Chondrocyte (in vitro differentiated cells): ENCODE measurements around the gene CLEC14A. TPM values are rescaled to one million over a fixed set of nuclear protein-coding genes. Genes with fewer than 3 reads are reported as not detected.

Experiments
- DNase-seq: peaks from one replicate; pipeline ENCODE4 v3.0.0; 2021; ENCODE audit warnings: mixed read lengths, low spot score
- H3K27ac Mint-ChIP-seq: one replicate; pipeline ENCODE4 v1.8.0; 2021; ENCODE audit warnings: mild to moderate bottlenecking, moderate library complexity, mixed read lengths; ENCODE audit not compliant: unreplicated experiment
- H3K27me3 Mint-ChIP-seq: 2 replicates; pipeline ENCODE4 v1.8.0; 2021; ENCODE audit warnings: low read depth, mixed read lengths
- H3K36me3 Mint-ChIP-seq: 2 replicates; pipeline ENCODE4 v1.8.0; 2021; ENCODE audit warnings: low read depth, mixed read lengths
- H3K4me1 Mint-ChIP-seq: 2 replicates; pipeline ENCODE4 v1.8.0; 2021; ENCODE audit warnings: low read depth, mild to moderate bottlenecking, mixed read lengths
- H3K4me3 Mint-ChIP-seq: one replicate; pipeline ENCODE4 v1.8.0; 2021; ENCODE audit warnings: mild to moderate bottlenecking, moderate library complexity, mixed read lengths; ENCODE audit not compliant: unreplicated experiment
- H3K9me3 Mint-ChIP-seq: 2 replicates; pipeline ENCODE4 v1.8.0; 2021; ENCODE audit warnings: low read depth, mixed read lengths
- total RNA-seq: library from RNA; stranded (reverse); gene quantifications from 3 replicates; pipeline ENCODE4 v1.2.1, GENCODE V29; 2021
- TF ChIP-seq, protein P1 (sequence below): fragments of 200-600 bp; sonication (generic); IDR thresholded peaks from 2 replicates; pipeline ENCODE4 v1.5.0; 2021; ENCODE audit warnings: antibody characterized with exemption, mild to moderate bottlenecking, moderate library complexity

Gene CLEC14A
- total RNA-seq, 1 donor from 2014 or later: not detected

DNA sequence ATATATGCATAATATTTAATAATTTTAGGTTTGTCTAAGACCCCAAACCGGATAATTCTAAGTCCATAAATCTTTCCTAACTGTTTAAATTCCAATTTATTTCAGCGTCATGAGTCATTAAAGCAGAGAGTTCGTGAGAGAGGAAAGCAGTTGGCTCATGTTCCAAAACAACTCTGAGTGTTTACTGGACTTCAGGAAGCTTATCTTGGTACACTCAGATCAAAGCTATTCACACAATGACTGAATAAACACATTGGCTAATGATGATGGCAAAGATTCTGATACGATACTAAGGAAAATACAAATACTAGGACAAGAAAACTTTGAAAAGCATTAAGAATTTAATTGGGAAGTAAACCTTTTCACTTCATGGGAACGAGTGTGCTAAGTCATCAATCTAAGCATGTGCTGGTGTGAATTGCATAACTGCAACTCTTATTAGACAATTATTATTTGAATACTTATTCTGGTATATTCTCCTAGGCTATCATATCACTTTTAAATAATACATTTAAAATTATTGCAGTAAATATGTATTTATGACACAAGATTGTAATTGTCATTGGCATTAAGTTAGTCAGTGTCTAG is 34.8 kb upstream of the CLEC14A start:
- Mint-ChIP-seq H3K4me1 (no peaks in the 10 kb centered on the region), H3K36me3 (no peaks in the 10 kb centered on the region), H3K9me3 (no peaks in the 10 kb centered on the region), H3K27ac (no peak overlapping the region), H3K27me3 (no peaks in the 10 kb centered on the region), H3K4me3 (no peak overlapping the region)
- DNase-seq: no peak
- TF ChIP-seq, protein P1, sequence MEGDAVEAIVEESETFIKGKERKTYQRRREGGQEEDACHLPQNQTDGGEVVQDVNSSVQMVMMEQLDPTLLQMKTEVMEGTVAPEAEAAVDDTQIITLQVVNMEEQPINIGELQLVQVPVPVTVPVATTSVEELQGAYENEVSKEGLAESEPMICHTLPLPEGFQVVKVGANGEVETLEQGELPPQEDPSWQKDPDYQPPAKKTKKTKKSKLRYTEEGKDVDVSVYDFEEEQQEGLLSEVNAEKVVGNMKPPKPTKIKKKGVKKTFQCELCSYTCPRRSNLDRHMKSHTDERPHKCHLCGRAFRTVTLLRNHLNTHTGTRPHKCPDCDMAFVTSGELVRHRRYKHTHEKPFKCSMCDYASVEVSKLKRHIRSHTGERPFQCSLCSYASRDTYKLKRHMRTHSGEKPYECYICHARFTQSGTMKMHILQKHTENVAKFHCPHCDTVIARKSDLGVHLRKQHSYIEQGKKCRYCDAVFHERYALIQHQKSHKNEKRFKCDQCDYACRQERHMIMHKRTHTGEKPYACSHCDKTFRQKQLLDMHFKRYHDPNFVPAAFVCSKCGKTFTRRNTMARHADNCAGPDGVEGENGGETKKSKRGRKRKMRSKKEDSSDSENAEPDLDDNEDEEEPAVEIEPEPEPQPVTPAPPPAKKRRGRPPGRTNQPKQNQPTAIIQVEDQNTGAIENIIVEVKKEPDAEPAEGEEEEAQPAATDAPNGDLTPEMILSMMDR: no peak

DNA sequence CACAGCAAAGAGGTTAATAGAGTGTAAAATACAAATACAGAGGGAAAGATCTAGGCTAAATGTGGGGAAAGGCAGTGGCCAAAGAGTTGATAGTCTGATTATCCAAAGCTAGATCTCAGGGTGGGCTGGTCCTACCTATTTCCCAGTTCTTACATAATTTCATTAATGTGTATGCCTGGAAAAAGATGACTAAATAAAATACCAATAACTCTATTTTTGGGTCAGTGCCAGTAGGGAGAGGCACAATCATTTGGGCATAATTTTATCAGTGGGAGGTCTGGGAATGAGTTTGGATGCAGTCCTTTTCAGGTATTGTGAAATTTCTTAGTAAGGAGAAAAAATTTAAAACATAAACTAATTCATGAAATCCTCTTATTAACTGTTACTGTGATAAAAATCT is 30.6 kb upstream of the CLEC14A start:
- Mint-ChIP-seq H3K4me1 (no peaks in the 10 kb centered on the region), H3K4me3 (no peak overlapping the region), H3K36me3 (no peaks in the 10 kb centered on the region), H3K9me3 (peaks cover 3% of the 10 kb centered on the region), H3K27me3 (peaks cover 2% of the 10 kb centered on the region), H3K27ac (no peak overlapping the region)
- DNase-seq: no peak
- TF ChIP-seq, protein P1: no peak

DNA sequence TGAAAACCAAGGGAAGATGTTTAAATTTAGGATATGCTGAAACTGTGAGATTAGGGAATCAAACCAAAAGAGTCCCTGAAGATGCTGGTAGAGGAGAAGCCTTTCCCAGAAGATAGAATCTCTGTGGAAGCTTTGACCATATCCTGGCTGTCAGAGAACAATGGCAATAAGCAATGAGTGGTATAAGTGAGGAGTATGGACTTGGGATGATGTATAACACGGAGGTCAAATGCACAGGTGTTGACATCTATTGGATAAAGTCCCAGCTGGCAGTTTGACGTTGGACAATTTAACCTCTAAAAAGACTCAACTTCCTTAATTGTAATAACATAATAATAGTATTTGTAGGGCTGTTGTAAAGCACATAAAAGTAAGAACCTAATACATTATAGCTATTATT is 30.1 kb upstream of the CLEC14A start:
- no peak overlapping the region for H3K27ac Mint-ChIP-seq
- TF ChIP-seq, protein P1: no peak
- no peaks in the 10 kb centered on the region for H3K36me3 Mint-ChIP-seq
- no peak overlapping the region for H3K4me3 Mint-ChIP-seq
- DNase-seq: no peak
- H3K27me3 Mint-ChIP-seq: peaks cover 2% of the 10 kb centered on the region
- H3K9me3 Mint-ChIP-seq: peaks cover 3% of the 10 kb centered on the region
- H3K4me1 Mint-ChIP-seq: no peaks in the 10 kb centered on the region

DNA sequence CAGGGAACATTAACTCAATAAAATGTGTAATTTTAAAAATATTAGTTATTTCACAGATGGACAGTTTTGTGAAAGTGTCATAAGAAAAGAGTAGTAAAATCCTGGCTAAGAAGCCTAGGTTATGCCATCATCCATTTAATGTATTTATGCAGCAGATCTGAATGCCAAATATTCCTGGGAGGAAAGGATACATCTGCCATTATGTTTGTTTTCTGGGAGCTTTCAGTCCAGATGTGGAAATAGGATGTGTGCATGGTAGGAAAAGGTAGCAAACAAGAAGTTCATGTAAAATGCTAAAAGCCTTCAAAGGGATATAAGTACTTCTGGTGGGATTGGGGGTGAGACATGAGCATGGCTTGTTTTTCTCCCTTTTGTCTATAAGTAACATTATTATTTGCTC is 27.0 kb upstream of the CLEC14A start:
- no peak for DNase-seq
- TF ChIP-seq, protein P1: no peak
- no peaks in the 10 kb centered on the region for H3K36me3 Mint-ChIP-seq
- H3K4me3 Mint-ChIP-seq: no peak overlapping the region
- H3K4me1 Mint-ChIP-seq: no peaks in the 10 kb centered on the region
- H3K9me3 Mint-ChIP-seq: peaks cover 3% of the 10 kb centered on the region
- no peak overlapping the region for H3K27ac Mint-ChIP-seq
- peaks cover 2% of the 10 kb centered on the region for H3K27me3 Mint-ChIP-seq

DNA sequence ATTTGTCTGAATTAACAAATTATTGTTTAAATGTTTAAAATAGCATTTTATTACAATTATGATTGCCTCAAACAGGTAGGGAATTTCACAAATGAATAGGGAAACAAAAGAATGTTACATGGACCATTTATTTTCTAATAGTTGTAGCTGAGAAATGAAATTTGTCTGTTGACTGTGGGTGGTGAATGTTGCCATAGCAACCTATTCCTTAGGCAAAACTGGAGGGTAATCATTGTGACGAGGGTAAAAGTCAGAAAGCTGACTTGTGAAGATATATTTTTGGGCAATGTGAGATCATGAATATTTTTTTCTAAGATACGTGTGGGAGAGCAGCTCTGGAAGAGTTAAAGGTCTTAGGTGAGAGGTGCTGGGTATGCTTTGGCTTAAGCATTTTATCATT is 24.2 kb upstream of the CLEC14A start:
- no peak overlapping the region for H3K27ac Mint-ChIP-seq
- no peaks in the 10 kb centered on the region for H3K36me3 Mint-ChIP-seq
- peaks cover 3% of the 10 kb centered on the region for H3K9me3 Mint-ChIP-seq
- H3K4me3 Mint-ChIP-seq: no peak overlapping the region
- no peaks in the 10 kb centered on the region for H3K4me1 Mint-ChIP-seq
- H3K27me3 Mint-ChIP-seq: peaks cover 4% of the 10 kb centered on the region
- TF ChIP-seq, protein P1: no peak
- DNase-seq: no peak
